ENCODE results near the gene UBASH3A.
"Not testable (repeated sequence)": the region's sequence is repeated elsewhere in the genome, so short reads cannot be mapped to it uniquely, and the experiment has no call there.

UBASH3A gene

DNA sequence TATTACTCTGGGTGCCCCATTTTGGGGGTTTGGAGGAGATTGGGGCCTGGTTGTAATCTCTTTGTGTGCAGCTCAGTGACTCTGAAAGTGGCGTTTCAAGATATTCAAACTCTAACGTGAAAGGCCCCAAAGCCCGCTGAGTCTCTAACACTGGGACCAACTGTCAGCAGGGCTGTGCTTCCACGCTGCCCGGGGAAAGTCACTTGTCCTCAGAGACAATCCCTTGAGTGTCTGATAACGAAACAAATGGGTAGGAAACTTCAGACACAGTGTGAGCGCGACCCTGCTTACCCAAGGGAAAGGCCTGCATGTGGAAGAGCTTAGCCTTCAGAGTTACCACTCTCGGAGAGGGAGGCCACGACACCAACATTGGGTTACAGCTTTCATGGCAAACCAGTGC, 837 bp downstream of the UBASH3A start:
- no peak overlapping the region for H3K4me3 ChIP-seq (ENCODE audit: control insufficient read depth in 1 of 7, extremely low read depth in 1 of 7, insufficient read depth in 4 of 7, low read depth in 2 of 7, low read length in 6 of 7)
- peak in 1 of 3 donors; percentile 44 for DNase-seq
- no peaks in the 10 kb centered on the region for H3K27me3 ChIP-seq (replicated peaks in 2 of 5; ENCODE audit: control insufficient read depth in 4 of 5, insufficient read depth in 5 of 5, low read length in 4 of 5)
- 93% methylated on average over 9 of the region's 10 CpGs for WGBS (ENCODE audit: insufficient coverage)
- POLR2A ChIA-PET: no interaction called here
- peaks cover 0 to 9% (median 4%) of the 10 kb centered on the region in 4 experiments for H3K4me1 ChIP-seq (ENCODE audit: control extremely low read depth in 1 of 4, control insufficient read depth in 4 of 4, insufficient read depth in 4 of 4, low read length in 3 of 4)
- H3K9me3 ChIP-seq (ENCODE audit: control extremely low read depth in 1 of 5, control insufficient read depth in 4 of 5, insufficient read depth in 2 of 5, low read depth in 1 of 5, low read length in 4 of 5): peaks cover 0 to 9% (median 0%) of the 10 kb centered on the region in 5 experiments
- CTCF ChIA-PET: interaction anchor here (0.9 to 2.2 kb wide), 3 partner anchors 12 to 37 kb away, joined by 3 to 9 read pairs (median 4); no protein-coding TSS in a partner anchor
- no peaks in the 10 kb centered on the region for H3K36me3 ChIP-seq (ENCODE audit: control insufficient read depth in 4 of 4, insufficient read depth in 4 of 4, low read length in 3 of 4)
- peak overlapping the region in 1 of 2 experiments; percentile 14 for H3K27ac ChIP-seq (ENCODE audit: insufficient read depth in 1 of 2, low read depth in 1 of 2, low read length in 2 of 2, poor library complexity in 1 of 2, severe bottlenecking in 2 of 2)

- Histone ChIP-seq H3K4me3 (ENCODE audit: control insufficient read depth in 1 of 7, extremely low read depth in 1 of 7, insufficient read depth in 4 of 7, low read depth in 2 of 7, low read length in 6 of 7) (no peak overlapping the region), H3K4me1 (ENCODE audit: control extremely low read depth in 1 of 4, control insufficient read depth in 4 of 4, insufficient read depth in 4 of 4, low read length in 3 of 4) (peaks cover 0 to 9% (median 4%) of the 10 kb centered on the region in 4 experiments), H3K27ac (ENCODE audit: insufficient read depth in 1 of 2, low read depth in 1 of 2, low read length in 2 of 2, poor library complexity in 1 of 2, severe bottlenecking in 2 of 2) (no peak overlapping the region), H3K36me3 (ENCODE audit: control insufficient read depth in 4 of 4, insufficient read depth in 4 of 4, low read length in 3 of 4) (no peaks in the 10 kb centered on the region), H3K27me3 (replicated peaks in 2 of 5; ENCODE audit: control insufficient read depth in 4 of 5, insufficient read depth in 5 of 5, low read length in 4 of 5) (no peaks in the 10 kb centered on the region), H3K9me3 (ENCODE audit: control extremely low read depth in 1 of 5, control insufficient read depth in 4 of 5, insufficient read depth in 2 of 5, low read depth in 1 of 5, low read length in 4 of 5) (peaks cover 0 to 9% (median 0%) of the 10 kb centered on the region in 5 experiments)
- no peak for DNase-seq
- POLR2A ChIA-PET: no interaction called here
- WGBS (ENCODE audit: insufficient coverage): 98% methylated on average over 21 of the region's 23 CpGs
- CTCF ChIA-PET: interaction anchor here (2.2 kb wide), 1 partner anchor 12 kb away, joined by 9 read pairs; no protein-coding TSS in a partner anchor
Measured at GRCh38 chr21:42405064-42406013, 1.6 kb downstream of the UBASH3A start.

- ChIA-PET CTCF (no interaction called here), POLR2A (interaction anchor here (0.6 kb wide), 1 partner anchor 16 kb away, joined by 3 read pairs; no protein-coding TSS in a partner anchor)
- Histone ChIP-seq H3K27me3 (replicated peaks in 2 of 5; ENCODE audit: control insufficient read depth in 4 of 5, insufficient read depth in 5 of 5, low read length in 4 of 5) (no peaks in the 10 kb centered on the region), H3K4me3 (ENCODE audit: control insufficient read depth in 1 of 7, extremely low read depth in 1 of 7, insufficient read depth in 4 of 7, low read depth in 2 of 7, low read length in 6 of 7) (no peak overlapping the region), H3K27ac (ENCODE audit: insufficient read depth in 1 of 2, low read depth in 1 of 2, low read length in 2 of 2, poor library complexity in 1 of 2, severe bottlenecking in 2 of 2) (no peak overlapping the region), H3K9me3 (ENCODE audit: control extremely low read depth in 1 of 5, control insufficient read depth in 4 of 5, insufficient read depth in 2 of 5, low read depth in 1 of 5, low read length in 4 of 5) (peaks cover 0 to 9% (median 0%) of the 10 kb centered on the region in 5 experiments), H3K36me3 (ENCODE audit: control insufficient read depth in 4 of 4, insufficient read depth in 4 of 4, low read length in 3 of 4) (no peaks in the 10 kb centered on the region), H3K4me1 (ENCODE audit: control extremely low read depth in 1 of 4, control insufficient read depth in 4 of 4, insufficient read depth in 4 of 4, low read length in 3 of 4) (peaks cover 0 to 9% (median 4%) of the 10 kb centered on the region in 4 experiments)
- 98% methylated on average over 6 of the region's 10 CpGs for WGBS (ENCODE audit: insufficient coverage)
- no peak for DNase-seq
Measured at GRCh38 chr21:42406201-42406621, 2.5 kb downstream of the UBASH3A start.

- 96% methylated on average over 5 of the region's 7 CpGs for WGBS (ENCODE audit: insufficient coverage)
- ChIA-PET CTCF (no interaction called here), POLR2A (no interaction called here)
- no peaks in the 10 kb centered on the region for H3K36me3 ChIP-seq (ENCODE audit: control insufficient read depth in 4 of 4, insufficient read depth in 4 of 4, low read length in 3 of 4)
- H3K9me3 ChIP-seq (ENCODE audit: control extremely low read depth in 1 of 5, control insufficient read depth in 4 of 5, insufficient read depth in 2 of 5, low read depth in 1 of 5, low read length in 4 of 5): peaks cover 0 to 3% (median 0%) of the 10 kb centered on the region in 5 experiments
- no peaks in the 10 kb centered on the region for H3K27me3 ChIP-seq (replicated peaks in 2 of 5; ENCODE audit: control insufficient read depth in 4 of 5, insufficient read depth in 5 of 5, low read length in 4 of 5)
- no peak overlapping the region for H3K27ac ChIP-seq (ENCODE audit: insufficient read depth in 1 of 2, low read depth in 1 of 2, low read length in 2 of 2, poor library complexity in 1 of 2, severe bottlenecking in 2 of 2)
- no peak overlapping the region for H3K4me3 ChIP-seq (ENCODE audit: control insufficient read depth in 1 of 7, extremely low read depth in 1 of 7, insufficient read depth in 4 of 7, low read depth in 2 of 7, low read length in 6 of 7)
- no peak for DNase-seq
- peaks cover 0 to 9% (median 4%) of the 10 kb centered on the region in 4 experiments for H3K4me1 ChIP-seq (ENCODE audit: control extremely low read depth in 1 of 4, control insufficient read depth in 4 of 4, insufficient read depth in 4 of 4, low read length in 3 of 4)
Measured at GRCh38 chr21:42406866-42407265, 3.2 kb downstream of the UBASH3A start.

GRCh38 chr21:42407476-42407875, 3.8 kb downstream of the UBASH3A start:
- POLR2A ChIA-PET: no interaction called here
- H3K9me3 ChIP-seq (ENCODE audit: control extremely low read depth in 1 of 5, control insufficient read depth in 4 of 5, insufficient read depth in 2 of 5, low read depth in 1 of 5, low read length in 4 of 5): no peaks in the 10 kb centered on the region
- no peaks in the 10 kb centered on the region for H3K36me3 ChIP-seq (ENCODE audit: control insufficient read depth in 4 of 4, insufficient read depth in 4 of 4, low read length in 3 of 4)
- CTCF ChIA-PET: no interaction called here
- H3K27me3 ChIP-seq (replicated peaks in 2 of 5; ENCODE audit: control insufficient read depth in 4 of 5, insufficient read depth in 5 of 5, low read length in 4 of 5): no peaks in the 10 kb centered on the region
- DNase-seq: no peak
- peaks cover 0 to 9% (median 4%) of the 10 kb centered on the region in 4 experiments for H3K4me1 ChIP-seq (ENCODE audit: control extremely low read depth in 1 of 4, control insufficient read depth in 4 of 4, insufficient read depth in 4 of 4, low read length in 3 of 4)
- H3K4me3 ChIP-seq (ENCODE audit: control insufficient read depth in 1 of 7, extremely low read depth in 1 of 7, insufficient read depth in 4 of 7, low read depth in 2 of 7, low read length in 6 of 7): no peak overlapping the region
- H3K27ac ChIP-seq (ENCODE audit: insufficient read depth in 1 of 2, low read depth in 1 of 2, low read length in 2 of 2, poor library complexity in 1 of 2, severe bottlenecking in 2 of 2): no peak overlapping the region
- 94% methylated on average over 4 of the region's 5 CpGs for WGBS (ENCODE audit: insufficient coverage)

DNA sequence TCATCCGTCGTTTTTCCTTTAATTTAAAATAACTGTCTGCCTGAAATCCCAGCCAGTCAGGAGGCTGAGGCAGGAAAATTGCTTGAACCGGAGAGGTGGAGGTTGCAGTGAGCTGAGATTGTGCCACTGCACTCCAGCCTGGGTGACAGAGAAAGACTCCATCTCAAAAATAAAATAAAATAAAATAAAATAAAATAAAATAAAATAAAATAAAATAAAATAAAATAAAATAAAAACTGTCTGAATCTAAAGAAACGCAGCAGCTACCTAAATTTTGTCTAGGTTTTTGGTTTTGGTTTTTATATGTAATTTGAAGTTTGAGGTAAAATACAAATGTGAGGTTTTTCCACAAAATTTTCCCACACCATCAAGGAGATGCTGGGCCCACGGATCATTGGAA, 5.0 kb downstream of the UBASH3A start:
- H3K27ac ChIP-seq (ENCODE audit: insufficient read depth in 1 of 2, low read depth in 1 of 2, low read length in 2 of 2, poor library complexity in 1 of 2, severe bottlenecking in 2 of 2); POLR2A ChIA-PET: not testable (repeated sequence)

GRCh38 chr21:42409366-42409765, 5.7 kb downstream of the UBASH3A start:
- 98% methylated on average over 6 of the region's 7 CpGs for WGBS (ENCODE audit: insufficient coverage)
- Histone ChIP-seq H3K4me1 (ENCODE audit: control extremely low read depth in 1 of 4, control insufficient read depth in 4 of 4, insufficient read depth in 4 of 4, low read length in 3 of 4) (no peaks in the 10 kb centered on the region), H3K27ac (ENCODE audit: insufficient read depth in 1 of 2, low read depth in 1 of 2, low read length in 2 of 2, poor library complexity in 1 of 2, severe bottlenecking in 2 of 2) (no peak overlapping the region), H3K27me3 (replicated peaks in 2 of 5; ENCODE audit: control insufficient read depth in 4 of 5, insufficient read depth in 5 of 5, low read length in 4 of 5) (peaks cover 0 to under 1% (median 0%) of the 10 kb centered on the region in 5 experiments), H3K9me3 (ENCODE audit: control extremely low read depth in 1 of 5, control insufficient read depth in 4 of 5, insufficient read depth in 2 of 5, low read depth in 1 of 5, low read length in 4 of 5) (no peaks in the 10 kb centered on the region), H3K4me3 (ENCODE audit: control insufficient read depth in 1 of 7, extremely low read depth in 1 of 7, insufficient read depth in 4 of 7, low read depth in 2 of 7, low read length in 6 of 7) (no peak overlapping the region), H3K36me3 (ENCODE audit: control insufficient read depth in 4 of 4, insufficient read depth in 4 of 4, low read length in 3 of 4) (no peaks in the 10 kb centered on the region)
- DNase-seq: no peak
- ChIA-PET CTCF (interaction anchor here (0.8 to 1.5 kb wide), 4 partner anchors 10 to 99 kb away, joined by 3 to 5 read pairs (median 3); no protein-coding TSS in a partner anchor), POLR2A (no interaction called here)

More for the DNA sequence above, 5.0 kb downstream of the UBASH3A start:
- H3K36me3 ChIP-seq (ENCODE audit: control insufficient read depth in 4 of 4, insufficient read depth in 4 of 4, low read length in 3 of 4); H3K9me3 ChIP-seq (ENCODE audit: control extremely low read depth in 1 of 5, control insufficient read depth in 4 of 5, insufficient read depth in 2 of 5, low read depth in 1 of 5, low read length in 4 of 5); H3K4me3 ChIP-seq (ENCODE audit: control insufficient read depth in 1 of 7, extremely low read depth in 1 of 7, insufficient read depth in 4 of 7, low read depth in 2 of 7, low read length in 6 of 7); DNase-seq; H3K4me1 ChIP-seq (ENCODE audit: control extremely low read depth in 1 of 4, control insufficient read depth in 4 of 4, insufficient read depth in 4 of 4, low read length in 3 of 4); H3K27me3 ChIP-seq (replicated peaks in 2 of 5; ENCODE audit: control insufficient read depth in 4 of 5, insufficient read depth in 5 of 5, low read length in 4 of 5): not testable (repeated sequence)
- CTCF ChIA-PET: interaction anchor here (1.5 kb wide), 1 partner anchor 10 kb away, joined by 3 read pairs; no protein-coding TSS in a partner anchor
- no CpG with 5 or more reads among the region's 5 CpGs for WGBS (ENCODE audit: insufficient coverage)

Measured in common myeloid progenitor, CD34-positive (primary cell).